ENCODE results near the gene THEMIS.

- TF ChIP-seq, protein P1, sequence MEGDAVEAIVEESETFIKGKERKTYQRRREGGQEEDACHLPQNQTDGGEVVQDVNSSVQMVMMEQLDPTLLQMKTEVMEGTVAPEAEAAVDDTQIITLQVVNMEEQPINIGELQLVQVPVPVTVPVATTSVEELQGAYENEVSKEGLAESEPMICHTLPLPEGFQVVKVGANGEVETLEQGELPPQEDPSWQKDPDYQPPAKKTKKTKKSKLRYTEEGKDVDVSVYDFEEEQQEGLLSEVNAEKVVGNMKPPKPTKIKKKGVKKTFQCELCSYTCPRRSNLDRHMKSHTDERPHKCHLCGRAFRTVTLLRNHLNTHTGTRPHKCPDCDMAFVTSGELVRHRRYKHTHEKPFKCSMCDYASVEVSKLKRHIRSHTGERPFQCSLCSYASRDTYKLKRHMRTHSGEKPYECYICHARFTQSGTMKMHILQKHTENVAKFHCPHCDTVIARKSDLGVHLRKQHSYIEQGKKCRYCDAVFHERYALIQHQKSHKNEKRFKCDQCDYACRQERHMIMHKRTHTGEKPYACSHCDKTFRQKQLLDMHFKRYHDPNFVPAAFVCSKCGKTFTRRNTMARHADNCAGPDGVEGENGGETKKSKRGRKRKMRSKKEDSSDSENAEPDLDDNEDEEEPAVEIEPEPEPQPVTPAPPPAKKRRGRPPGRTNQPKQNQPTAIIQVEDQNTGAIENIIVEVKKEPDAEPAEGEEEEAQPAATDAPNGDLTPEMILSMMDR (IDR thresholded peaks at IDR 0.05): no peak
- no peak for TF ChIP-seq POLR2A (IDR thresholded peaks at IDR 0.05)
- no peak for TF ChIP-seq POLR2AphosphoS5 (IDR thresholded peaks at IDR 0.05)
Observed at GRCh38 chr6:127897484-127897883, 3.4 kb downstream of the THEMIS start.
